ENCODE data around the gene TFIP11. TPM values are rescaled to one million over a fixed set of nuclear protein-coding genes. Genes with fewer than 3 reads are reported as not detected.

The TFIP11 gene
- total and polyA plus RNA-seq, 9 of the 15 experiments (the other 6 are each of a cell fraction or from before 2014, with no cell fraction given), result 11.5 to 38.1 (median 25.2) TPM

GRCh38 chr22:26544489-26544888 lies 32.2 kb upstream of the TFIP11 start (continued):
- no peak for TF ChIP-seq ZNF444 (CRISPR knock-in tag; IDR thresholded peaks at IDR 0.05)
- TF ChIP-seq ZBTB17 (CRISPR knock-in tag; IDR thresholded peaks at IDR 0.05), result no peak
- no peak for TF ChIP-seq RBM22 (IDR thresholded peaks at IDR 0.05; ENCODE audit: low read depth, low read length, poor library complexity, severe bottlenecking)

- Histone ChIP-seq H3K36me3 (ENCODE audit: control insufficient read depth, insufficient read depth, low read length) (peaks cover 96% of the 10 kb centered on the region; the same call in 2 of the 3 replicates), H3K4me3 (no peak overlapping the region), H4K20me1 (replicated peaks; ENCODE audit: control insufficient read depth, insufficient read depth, low read length) (no peaks in the 10 kb centered on the region; the same call in 1 of the 2 replicates), H3K27ac (ENCODE audit: extremely low read depth, low read depth, low read length) (no peak overlapping the region), H3K9me1 (ENCODE audit: control insufficient read depth, insufficient read depth, low read length) (no peaks in the 10 kb centered on the region), H3K4me2 (ENCODE audit: insufficient read depth, low read length) (no peak overlapping the region), H3K9ac (ENCODE audit: insufficient read depth in 1 of 2, low read depth in 2 of 2, low read length in 2 of 2) (no peak overlapping the region), H3K9me3 (replicated peaks; ENCODE audit: control insufficient read depth, insufficient read depth, low read depth, low read length) (no peaks in the 10 kb centered on the region), H2AFZ (ENCODE audit: low read depth, low read length) (no peak overlapping the region), H3K79me2 (ENCODE audit: control insufficient read depth, insufficient read depth, low read length) (peaks cover 69% of the 10 kb centered on the region), H3K4me1 (replicated peaks in 1 of 2; ENCODE audit: control insufficient read depth in 2 of 2, insufficient read depth in 2 of 2, low read length in 2 of 2) (peaks cover 0 to 10% of the 10 kb centered on the region in 2 experiments; a peak in 2 of 5 replicates), H3K27me3 (ENCODE audit: control insufficient read depth in 2 of 2, insufficient read depth in 2 of 2, low read length in 2 of 2) (no peaks in the 10 kb centered on the region)
- WGBS (ENCODE audit: insufficient coverage, low coverage, missing lambda C conversion rate), result 81% methylated on average over 3 of the region's 3 CpGs
- ChIA-PET CTCF (ENCODE audit: low intra/inter-chr PET ratio) (no interaction called here), POLR2A (no interaction called here)
- intact Hi-C loops (cut with micrococcal nuclease), result no loop called here
- FAIRE-seq (no peak), DNase-seq (ENCODE audit: extremely low read depth in 1 of 4, low spot score in 3 of 4) (no peak), ATAC-seq (no peak)
- TF ChIP-seq THAP7 (CRISPR knock-in tag; IDR thresholded peaks at IDR 0.05) (no peak), SPI1 (IDR thresholded peaks at IDR 0.05; ENCODE audit: borderline replicate concordance, low read depth, low read length) (no peak), HNRNPH1 (optimal IDR thresholded peaks at IDR 0.05; ENCODE audit: low read depth, low read length) (no peak), RBM14 (IDR thresholded peaks at IDR 0.05; ENCODE audit: borderline replicate concordance, insufficient read depth, low read depth, low read length) (no peak), ZNF583 (CRISPR knock-in tag; IDR thresholded peaks at IDR 0.05) (no peak), ZNF23 (CRISPR knock-in tag; IDR thresholded peaks at IDR 0.05) (no peak), MECOM (CRISPR knock-in tag; IDR thresholded peaks at IDR 0.05) (no peak), TARDBP (IDR thresholded peaks at IDR 0.05) (no peak), ZNF384 (IDR thresholded peaks at IDR 0.05; ENCODE audit: low read depth, low read length) (no peak), ETV5 (CRISPR knock-in tag; IDR thresholded peaks at IDR 0.05; ENCODE audit: low read depth) (no peak), ZNF274 (IDR thresholded peaks at IDR 0.05; ENCODE audit: borderline replicate concordance, low read depth, low read length) (no peak), ZNF124 (CRISPR knock-in tag; IDR thresholded peaks at IDR 0.05) (no peak), XRCC3 (IDR thresholded peaks at IDR 0.05) (no peak), TCF7L2 (IDR thresholded peaks at IDR 0.05; ENCODE audit: low read depth, low read length) (no peak), CBFB (CRISPR knock-in tag; IDR thresholded peaks at IDR 0.05) (no peak), ESRRA (IDR thresholded peaks at IDR 0.05; ENCODE audit: borderline replicate concordance, low read depth) (no peak), ZSCAN32 (CRISPR knock-in tag; IDR thresholded peaks at IDR 0.05) (no peak), EP400 (IDR thresholded peaks at IDR 0.05) (no peak), SRF (CRISPR knock-in tag; IDR thresholded peaks at IDR 0.05) (no peak), TCF3 (CRISPR knock-in tag; IDR thresholded peaks at IDR 0.05) (no peak)
- no TSS peak for BruUV-seq (replicated peaks)
- in situ Hi-C loops (cut with MboI), result no loop called here
Measured at GRCh38 chr22:26542831-26543230, 30.6 kb upstream of the TFIP11 start.
